Breast epithelium (tissue), 4 donors: ENCODE results near the gene GCLM. TPM values are rescaled to one million over a fixed set of nuclear protein-coding genes. Genes with fewer than 3 reads are reported as not detected.

Experiments
- DNase-seq, 2 donors: peaks; one replicate each; pipeline ENCODE4 v3.0.0-alpha.2; 2019; ENCODE audit warnings: low spot score in 2 of 2
- H3K27ac ChIP-seq, 2 donors: fragments of 200-600 bp; sonication (generic) in 1 of 2; one replicate each; pipeline ENCODE4 v1.5.1; 2016 to 2019; ENCODE audit warnings: mild to moderate bottlenecking in 1 of 2
- H3K27me3 ChIP-seq, 2 donors: fragments of 200-600 bp; sonication (generic) in 1 of 2; one replicate each; pipeline versions ENCODE4 v1.5.1 to v1.6.0; 2017 to 2019; ENCODE audit warnings: control low read depth in 1 of 2, mild to moderate bottlenecking in 1 of 2
- H3K36me3 ChIP-seq: fragments of 200-600 bp; one replicate; pipeline ENCODE4 v1.5.1; 2019
- H3K4me1 ChIP-seq, 2 donors: fragments of 200-600 bp; sonication (generic); one replicate each; pipeline ENCODE4 v1.5.1; 2016 to 2019; ENCODE audit warnings: control low read depth in 1 of 2
- H3K4me3 ChIP-seq, 3 donors: fragments of 200-600 bp; sonication (generic); 1 replicate in 2 of 3; 2 replicates in 1 of 3; pipeline ENCODE4 v1.5.1; 2016 to 2019; ENCODE audit warnings: mild to moderate bottlenecking in 3 of 3, moderate library complexity in 2 of 3
- H3K9me3 ChIP-seq, 2 donors: fragments of 200-600 bp; sonication (generic) in 1 of 2; one replicate each; pipeline ENCODE4 v1.5.1; 2016 to 2019; ENCODE audit warnings: control low read depth in 1 of 2
- CTCF ChIP-seq, 3 donors: fragments of 450-650 bp; IDR thresholded peaks; one replicate each; pipeline ENCODE4 v1.5.1; 2016 to 2017; ENCODE audit warnings: antibody characterized with exemption in 3 of 3, mild to moderate bottlenecking in 3 of 3, moderate library complexity in 3 of 3
- POLR2A ChIP-seq: fragments of 450-650 bp; IDR thresholded peaks from one replicate; pipeline ENCODE4 v1.6.1; 2016; ENCODE audit warnings: antibody characterized with exemption, mild to moderate bottlenecking, moderate library complexity
- POLR2AphosphoS5 ChIP-seq, 3 donors: sonication (generic); formaldehyde crosslinking; IDR thresholded peaks; one replicate each; pipeline ENCODE4 v1.6.1; 2017; ENCODE audit warnings: antibody characterized with exemption in 3 of 3
- intact Hi-C: fragments of 100-400 bp; cut with DNase I; formaldehyde crosslinking; loops from one replicate; pipeline ENCODE4 v1.15.1; 2023; ENCODE audit warnings: low total_unique reads
- total RNA-seq, 3 donors: library from RNA; depleted of rRNA; stranded (reverse); fragments of >200 nt; gene quantifications; one replicate each; pipeline ENCODE4 v1.1.0, GENCODE V29; 2016

GCLM gene
- total RNA-seq, 3 donors from 2014 or later, result 10.1 to 23.7 (median 13.8) TPM

- Histone ChIP-seq H3K4me3 (no peak overlapping the region), H3K27ac (no peak overlapping the region), H3K9me3 (no peaks in the 10 kb centered on the region), H3K36me3 (no peaks in the 10 kb centered on the region), H3K27me3 (no peaks in the 10 kb centered on the region), H3K4me1 (no peaks in the 10 kb centered on the region)
- intact Hi-C loops, result loop anchor here (10.0 kb wide), 1 partner anchor 215 kb away; no protein-coding TSS in a partner anchor
- no peak for DNase-seq
- TF ChIP-seq POLR2A, result no peak
- TF ChIP-seq POLR2AphosphoS5 (IDR thresholded peaks at IDR 0.05), result no peak
- no peak for TF ChIP-seq CTCF (IDR thresholded peaks at IDR 0.05)
These were observed 69.5 kb downstream of the GCLM start for GRCh38 chr1:93839753-93840152.

DNA sequence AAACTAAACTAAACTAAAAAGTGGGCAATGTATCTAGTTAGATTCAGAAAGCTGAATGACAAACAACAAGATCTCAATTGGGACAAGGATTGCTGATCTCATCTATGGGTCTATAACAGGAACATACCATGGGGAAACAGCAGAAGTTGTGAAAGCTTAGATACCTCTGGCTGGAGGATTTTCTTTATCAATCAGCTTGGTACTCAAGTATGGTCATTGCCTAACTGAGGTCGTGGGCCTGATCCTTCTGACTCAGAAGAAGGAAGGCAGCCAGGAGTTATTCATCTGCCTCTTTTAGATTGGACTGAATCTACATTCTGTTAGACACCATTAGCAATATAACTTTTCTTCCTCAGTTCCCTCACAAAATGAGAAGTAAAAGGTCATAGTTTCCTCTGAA lies 69.9 kb downstream of the GCLM start:
- no peaks in the 10 kb centered on the region for H3K9me3 ChIP-seq
- no peaks in the 10 kb centered on the region for H3K4me1 ChIP-seq
- no peak overlapping the region for H3K4me3 ChIP-seq
- H3K27ac ChIP-seq, result no peak overlapping the region
- DNase-seq, result no peak
- intact Hi-C loops, result no loop called here
- H3K27me3 ChIP-seq, result no peaks in the 10 kb centered on the region
- TF ChIP-seq CTCF (IDR thresholded peaks at IDR 0.05), result no peak
- TF ChIP-seq POLR2AphosphoS5 (IDR thresholded peaks at IDR 0.05), result no peak
- no peak for TF ChIP-seq POLR2A
- no peaks in the 10 kb centered on the region for H3K36me3 ChIP-seq

DNA sequence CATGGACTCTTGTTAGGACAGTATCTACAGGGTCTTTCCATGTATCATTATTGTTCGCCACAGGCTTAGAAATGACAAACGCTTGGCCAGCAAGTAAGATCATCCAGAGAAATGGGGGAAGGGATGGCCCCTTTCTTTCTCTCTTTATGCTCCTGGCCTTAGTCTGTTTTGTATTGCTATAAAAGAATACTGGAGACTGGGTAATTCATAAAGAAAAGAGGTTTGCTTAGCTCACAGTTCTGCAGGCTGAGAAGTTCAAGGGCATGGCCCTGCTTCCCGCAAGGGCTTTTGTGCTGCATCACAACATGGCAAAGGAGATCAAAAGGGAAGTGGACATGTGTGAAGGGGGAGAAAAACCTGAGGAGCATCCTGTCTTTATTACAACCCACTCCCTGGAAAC lies 71.3 kb downstream of the GCLM start:
- no peak overlapping the region for H3K27ac ChIP-seq
- no peak for DNase-seq
- H3K36me3 ChIP-seq, result no peaks in the 10 kb centered on the region
- no peaks in the 10 kb centered on the region for H3K27me3 ChIP-seq
- TF ChIP-seq POLR2AphosphoS5 (IDR thresholded peaks at IDR 0.05) (no peak), CTCF (IDR thresholded peaks at IDR 0.05) (no peak), POLR2A (no peak)
- intact Hi-C loops, result no loop called here
- no peak overlapping the region for H3K4me3 ChIP-seq
- H3K9me3 ChIP-seq, result peaks cover 0 to 3% of the 10 kb centered on the region in 2 donors
- H3K4me1 ChIP-seq, result no peaks in the 10 kb centered on the region

Other genes starting within 250 kb of the GCLM start
- 10 to 100 TPM; 26.7 to 42.7 (median 30.2) TPM for gene BCAR3, start 227.6 kb downstream of the GCLM start, total RNA-seq
- gene DNTTIP2, start 30.2 kb downstream of the GCLM start, total RNA-seq, result 10 to 100 TPM; 28.2 to 38.3 (median 30.5) TPM
- gene ABCA4, start 211.7 kb upstream of the GCLM start, total RNA-seq, result 1 to 10 TPM in 2 of 3 donors, under 1 TPM in 1; 0.16 to 3.5 (median 1.3) TPM